H9 (cell line): ENCODE results near the gene GSTA4. TPM values are rescaled to one million over a fixed set of nuclear protein-coding genes. Genes with fewer than 3 reads are reported as not detected.

Experiments
- DNase-seq: peaks from one replicate; pipeline ENCODE4 v3.0.0-alpha.2; 2017
- H2AFZ ChIP-seq: one replicate; pipeline ENCODE4 v1.6.1; 2013; ENCODE audit warnings: mild to moderate bottlenecking, low read length, control low read depth, moderate library complexity
- H2AK5ac ChIP-seq: 2 replicates; pipeline ENCODE4 v1.6.1; 2013; ENCODE audit warnings: low read length, control low read depth, mixed read lengths; ENCODE audit not compliant: insufficient read length
- H2BK120ac ChIP-seq: one replicate; pipeline ENCODE4 v1.6.1; 2013; ENCODE audit warnings: low read depth, mild to moderate bottlenecking, low read length, control low read depth, inconsistent platforms; ENCODE audit not compliant: poor library complexity, severe bottlenecking
- H2BK12ac ChIP-seq: 2 replicates; pipeline ENCODE4 v1.6.1; 2013; ENCODE audit warnings: low read length, control low read depth, mixed read lengths, low read depth; ENCODE audit not compliant: insufficient read length
- H2BK15ac ChIP-seq: 2 replicates; pipeline ENCODE4 v1.6.1; 2013; ENCODE audit warnings: low read depth, low read length, control low read depth
- H2BK20ac ChIP-seq: one replicate; pipeline ENCODE4 v1.6.1; 2013; ENCODE audit warnings: low read depth, mild to moderate bottlenecking, low read length, control low read depth, inconsistent platforms; ENCODE audit not compliant: poor library complexity, severe bottlenecking
- H2BK5ac ChIP-seq: 2 replicates; pipeline ENCODE4 v1.6.1; 2013; ENCODE audit warnings: low read length, control low read depth, mixed read lengths; ENCODE audit not compliant: insufficient read length
- H3K14ac ChIP-seq: 2 replicates; pipeline ENCODE4 v1.6.1; 2013; ENCODE audit warnings: low read length, control low read depth; ENCODE audit not compliant: insufficient read depth
- H3K18ac ChIP-seq: 2 replicates; pipeline ENCODE4 v1.6.1; 2013; ENCODE audit warnings: low read depth, mild to moderate bottlenecking, mixed read lengths, low read length, control low read depth; ENCODE audit not compliant: insufficient read length
- H3K23ac ChIP-seq: 2 replicates; pipeline ENCODE4 v1.6.1; 2013; ENCODE audit warnings: low read length, control low read depth, mixed read lengths, low read depth; ENCODE audit not compliant: insufficient read length
- H3K23me2 ChIP-seq: 2 replicates; pipeline ENCODE4 v1.6.1; 2013; ENCODE audit warnings: low read depth, mild to moderate bottlenecking, mixed read lengths, low read length, control low read depth; ENCODE audit not compliant: insufficient read length, poor library complexity, severe bottlenecking
- H3K27ac ChIP-seq: 2 replicates; pipeline ENCODE4 v1.5.1; 2013; ENCODE audit warnings: low read length, control low read depth, mixed read lengths, low read depth; ENCODE audit not compliant: insufficient read length
- H3K27me3 ChIP-seq: 2 replicates; pipeline ENCODE4 v1.6.1; 2013; ENCODE audit warnings: low read length, control low read depth, inconsistent platforms; ENCODE audit not compliant: insufficient read depth
- H3K4ac ChIP-seq: 2 replicates; pipeline ENCODE4 v1.6.1; 2013; ENCODE audit warnings: low read depth, mild to moderate bottlenecking, control low read depth, inconsistent platforms, low read length, moderate library complexity
- H3K4me1 ChIP-seq: 2 replicates; pipeline ENCODE4 v1.6.1; 2013; ENCODE audit warnings: low read length, control low read depth, inconsistent platforms; ENCODE audit not compliant: insufficient read depth
- H3K4me2 ChIP-seq: 2 replicates; pipeline ENCODE4 v1.6.1; 2013; ENCODE audit warnings: low read length, control low read depth, mixed read lengths; ENCODE audit not compliant: insufficient read length, insufficient read depth
- H3K56ac ChIP-seq: 2 replicates; pipeline ENCODE4 v1.6.1; 2013; ENCODE audit warnings: low read depth, mild to moderate bottlenecking, mixed read lengths, low read length, control low read depth; ENCODE audit not compliant: insufficient read length
- H3K79me1 ChIP-seq: 2 replicates; pipeline ENCODE4 v1.6.1; 2013; ENCODE audit warnings: low read depth, mild to moderate bottlenecking, moderate library complexity, low read length, control low read depth, inconsistent platforms; ENCODE audit not compliant: insufficient read depth, poor library complexity, severe bottlenecking
- H3K79me2 ChIP-seq: 2 replicates; pipeline ENCODE4 v1.6.1; 2013; ENCODE audit warnings: low read length, control low read depth, inconsistent platforms; ENCODE audit not compliant: insufficient read depth
- H3K9ac ChIP-seq: 2 replicates; pipeline ENCODE4 v1.6.1; 2013; ENCODE audit warnings: low read length, control low read depth, mixed read lengths; ENCODE audit not compliant: insufficient read length; ENCODE audit errors: extremely low read depth
- H3K9me3 ChIP-seq: one replicate; pipeline ENCODE4 v1.6.1; 2013; ENCODE audit warnings: low read depth, low read length, inconsistent platforms; ENCODE audit not compliant: control insufficient read depth
- H3T11ph ChIP-seq: one replicate; pipeline ENCODE4 v1.6.1; 2013; ENCODE audit warnings: mild to moderate bottlenecking, low read length, control low read depth, inconsistent platforms
- H4K20me1 ChIP-seq: one replicate; pipeline ENCODE4 v1.6.1; 2013; ENCODE audit not compliant: control insufficient read depth, insufficient read length, insufficient read depth
- H4K5ac ChIP-seq: 2 replicates; pipeline ENCODE4 v1.6.1; 2013; ENCODE audit warnings: low read depth, mild to moderate bottlenecking, mixed read lengths, low read length, control low read depth; ENCODE audit not compliant: insufficient read length
- H4K8ac ChIP-seq: replicated peaks from 2 replicates; pipeline ENCODE4 v1.6.1; 2013; ENCODE audit warnings: low read length, control low read depth, mixed read lengths, low read depth; ENCODE audit not compliant: insufficient read length
- H4K91ac ChIP-seq: 2 replicates; pipeline ENCODE4 v1.6.1; 2013; ENCODE audit warnings: low read depth, mild to moderate bottlenecking, moderate library complexity, mixed read lengths, low read length, control low read depth; ENCODE audit not compliant: insufficient read length
- H3K27ac Mint-ChIP-seq, 3 experiments: 2 replicates in 2 of 3; 3 replicates in 1 of 3; pipeline ENCODE4 v1.8.0; 2020 to 2021; ENCODE audit warnings: mixed read lengths in 3 of 3, mild to moderate bottlenecking in 1 of 3, moderate library complexity in 1 of 3
- H3K27me3 Mint-ChIP-seq: 2 replicates; pipeline ENCODE4 v1.8.0; 2021; ENCODE audit warnings: low read depth, mild to moderate bottlenecking, moderate library complexity, mixed read lengths
- H3K36me3 Mint-ChIP-seq, 3 experiments: 2 replicates in 2 of 3; 3 replicates in 1 of 3; pipeline ENCODE4 v1.8.0; 2020 to 2021; ENCODE audit warnings: low read depth in 3 of 3, mixed read lengths in 3 of 3; ENCODE audit not compliant: insufficient read depth in 1 of 3
- H3K4me1 Mint-ChIP-seq, 2 experiments: 2 replicates each; pipeline ENCODE4 v1.8.0; 2020; ENCODE audit warnings: mixed read lengths in 2 of 2
- H3K4me3 Mint-ChIP-seq, 2 experiments: 2 replicates in 1 of 2; 3 replicates in 1 of 2; pipeline ENCODE4 v1.8.0; 2020 to 2021; ENCODE audit warnings: mild to moderate bottlenecking in 2 of 2, mixed read lengths in 2 of 2, moderate library complexity in 1 of 2
- H3K9me3 Mint-ChIP-seq, 2 experiments: 2 replicates in 1 of 2; 3 replicates in 1 of 2; pipeline ENCODE4 v1.8.0; 2020; ENCODE audit warnings: mild to moderate bottlenecking in 2 of 2, mixed read lengths in 2 of 2, moderate library complexity in 1 of 2
- CTCF ChIP-seq: fragments of 200-600 bp; sonication (generic); conservative IDR thresholded peaks from 3 replicates; pipeline ENCODE4 v1.8.0; 2021; ENCODE audit warnings: antibody characterized with exemption, mild to moderate bottlenecking
- WGBS: extraction: QIAGEN DNeasy Blood & Tissue Kit; methylation state at CpG from one replicate; pipeline ENCODE4 v1.1.7; 2013; ENCODE audit warnings: missing lambda C conversion rate, low lambda C conversion rate, mixed read lengths; ENCODE audit not compliant: insufficient read length; ENCODE audit errors: extremely low coverage; 5-methylcytosine and 5-hydroxymethylcytosine counted together
- total RNA-seq: library from RNA; stranded (reverse); gene quantifications from 2 replicates; pipeline ENCODE4 v1.2.1, GENCODE V29; 2021

GSTA4 gene
- total RNA-seq, 1 experiment from 2014 or later = 32.1 TPM

GRCh38 chr6:52982680-52983079 is 12.4 kb downstream of the GSTA4 start:
- H3K9me3 Mint-ChIP-seq = no peaks in the 10 kb centered on the region

More at GRCh38 chr6:52982680-52983079, 12.4 kb downstream of the GSTA4 start:
- no peak overlapping the region for H3K18ac ChIP-seq
- H3K4me2 ChIP-seq = no peak overlapping the region
- H3K23me2 ChIP-seq = no peaks in the 10 kb centered on the region
- no peaks in the 10 kb centered on the region for H4K20me1 ChIP-seq
- no peak overlapping the region for H2BK12ac ChIP-seq
- no peak overlapping the region for H2BK15ac ChIP-seq
- no peak overlapping the region for H3K27ac ChIP-seq
- Mint-ChIP-seq H3K27me3 (no peaks in the 10 kb centered on the region), H3K36me3 (peaks cover 1 to 40% (median 36%) of the 10 kb centered on the region in 3 experiments; a peak in 6 of 7 replicates), H3K27ac (no peak overlapping the region; a peak in 1 of 7 replicates), H3K4me3 (no peak overlapping the region), H3K4me1 (peaks cover 7 to 8% of the 10 kb centered on the region in 2 experiments)
- no peak overlapping the region for H3T11ph ChIP-seq
- no peaks in the 10 kb centered on the region for H3K79me2 ChIP-seq
- H3K23ac ChIP-seq = no peak overlapping the region
- H3K9ac ChIP-seq = no peak overlapping the region
- H2BK5ac ChIP-seq = no peak overlapping the region
- H3K4ac ChIP-seq = no peak overlapping the region
- no peaks in the 10 kb centered on the region for H3K9me3 ChIP-seq
- WGBS = no CpG with 5 or more reads among the region's 3 CpGs
- H4K91ac ChIP-seq = no peak overlapping the region
- no peaks in the 10 kb centered on the region for H3K79me1 ChIP-seq
- H3K14ac ChIP-seq = no peak overlapping the region
- no peaks in the 10 kb centered on the region for H3K4me1 ChIP-seq
- H3K56ac ChIP-seq = no peak overlapping the region
- no peak overlapping the region for H2AFZ ChIP-seq
- H3K27me3 ChIP-seq = no peaks in the 10 kb centered on the region; the same call in 1 of the 2 replicates
- no peak overlapping the region for H4K8ac ChIP-seq
- H4K5ac ChIP-seq = no peak overlapping the region
- no peak overlapping the region for H2BK20ac ChIP-seq
- H2AK5ac ChIP-seq = no peak overlapping the region
- H2BK120ac ChIP-seq = no peak overlapping the region
- no peak for DNase-seq
- no peak for TF ChIP-seq CTCF
